Mesothelial cell of epicardium (in vitro differentiated cells): ENCODE results near the gene SSR4. TPM values are rescaled to one million over a fixed set of nuclear protein-coding genes. Genes with fewer than 3 reads are reported as not detected.

ENCODE experiments used
- DNase-seq, 2 experiments: peaks; one replicate each; pipeline ENCODE4 v3.0.0; 2021; ENCODE audit warnings: low spot score in 2 of 2; ENCODE audit not compliant: unreplicated experiment in 2 of 2
- H3K27ac Mint-ChIP-seq: 2 replicates; pipeline ENCODE4 v1.8.0; 2021; ENCODE audit warnings: mixed read lengths
- H3K27me3 Mint-ChIP-seq: 2 replicates; pipeline ENCODE4 v1.8.0; 2021; ENCODE audit warnings: low read depth, mixed read lengths
- H3K36me3 Mint-ChIP-seq: 2 replicates; pipeline ENCODE4 v1.8.0; 2021; ENCODE audit warnings: mixed read lengths
- H3K4me1 Mint-ChIP-seq: 2 replicates; pipeline ENCODE4 v1.8.0; 2021; ENCODE audit warnings: mixed read lengths
- H3K4me3 Mint-ChIP-seq: 2 replicates; pipeline ENCODE4 v1.8.0; 2021; ENCODE audit warnings: mild to moderate bottlenecking, moderate library complexity, mixed read lengths
- H3K9me3 Mint-ChIP-seq: 2 replicates; pipeline ENCODE4 v1.8.0; 2021; ENCODE audit warnings: mixed read lengths
- total RNA-seq: library from RNA; stranded (reverse); gene quantifications from 3 replicates; pipeline ENCODE4 v1.2.1, GENCODE V29; 2021
- TF ChIP-seq, protein P1 (sequence below): fragments of 200-600 bp; sonication (generic); IDR thresholded peaks from one replicate; pipeline ENCODE4 v1.5.0; 2021; ENCODE audit warnings: antibody characterized with exemption; ENCODE audit not compliant: unreplicated experiment

Gene SSR4
- total RNA-seq, 1 donor from 2014 or later, result 213 TPM

DNA sequence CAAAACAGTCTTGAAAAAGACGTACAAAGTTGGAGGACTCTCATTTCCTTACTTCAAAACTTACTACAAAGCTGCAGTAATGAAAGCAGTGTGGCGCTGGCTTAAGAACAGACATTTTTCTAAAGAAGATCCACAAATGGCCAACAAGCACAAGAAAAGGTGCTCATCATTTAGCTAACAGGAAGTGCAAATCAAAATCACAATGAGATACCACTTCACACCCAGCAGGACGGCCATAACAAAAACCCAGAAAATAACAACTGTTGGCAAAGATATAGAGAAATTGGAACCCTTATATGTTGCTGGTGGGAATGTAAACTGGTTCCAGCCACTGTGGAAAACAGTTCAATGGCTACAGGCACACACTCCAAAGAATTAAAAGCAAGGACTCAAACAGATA is 32.5 kb downstream of the SSR4 start:
- DNase-seq, result no peak
- Mint-ChIP-seq H3K27ac (no peak overlapping the region), H3K36me3 (no peaks in the 10 kb centered on the region), H3K4me1 (no peaks in the 10 kb centered on the region), H3K9me3 (peaks cover 11% of the 10 kb centered on the region), H3K4me3 (no peak overlapping the region), H3K27me3 (peaks cover 59% of the 10 kb centered on the region)
- TF ChIP-seq, protein P1, sequence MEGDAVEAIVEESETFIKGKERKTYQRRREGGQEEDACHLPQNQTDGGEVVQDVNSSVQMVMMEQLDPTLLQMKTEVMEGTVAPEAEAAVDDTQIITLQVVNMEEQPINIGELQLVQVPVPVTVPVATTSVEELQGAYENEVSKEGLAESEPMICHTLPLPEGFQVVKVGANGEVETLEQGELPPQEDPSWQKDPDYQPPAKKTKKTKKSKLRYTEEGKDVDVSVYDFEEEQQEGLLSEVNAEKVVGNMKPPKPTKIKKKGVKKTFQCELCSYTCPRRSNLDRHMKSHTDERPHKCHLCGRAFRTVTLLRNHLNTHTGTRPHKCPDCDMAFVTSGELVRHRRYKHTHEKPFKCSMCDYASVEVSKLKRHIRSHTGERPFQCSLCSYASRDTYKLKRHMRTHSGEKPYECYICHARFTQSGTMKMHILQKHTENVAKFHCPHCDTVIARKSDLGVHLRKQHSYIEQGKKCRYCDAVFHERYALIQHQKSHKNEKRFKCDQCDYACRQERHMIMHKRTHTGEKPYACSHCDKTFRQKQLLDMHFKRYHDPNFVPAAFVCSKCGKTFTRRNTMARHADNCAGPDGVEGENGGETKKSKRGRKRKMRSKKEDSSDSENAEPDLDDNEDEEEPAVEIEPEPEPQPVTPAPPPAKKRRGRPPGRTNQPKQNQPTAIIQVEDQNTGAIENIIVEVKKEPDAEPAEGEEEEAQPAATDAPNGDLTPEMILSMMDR, result no peak

DNA sequence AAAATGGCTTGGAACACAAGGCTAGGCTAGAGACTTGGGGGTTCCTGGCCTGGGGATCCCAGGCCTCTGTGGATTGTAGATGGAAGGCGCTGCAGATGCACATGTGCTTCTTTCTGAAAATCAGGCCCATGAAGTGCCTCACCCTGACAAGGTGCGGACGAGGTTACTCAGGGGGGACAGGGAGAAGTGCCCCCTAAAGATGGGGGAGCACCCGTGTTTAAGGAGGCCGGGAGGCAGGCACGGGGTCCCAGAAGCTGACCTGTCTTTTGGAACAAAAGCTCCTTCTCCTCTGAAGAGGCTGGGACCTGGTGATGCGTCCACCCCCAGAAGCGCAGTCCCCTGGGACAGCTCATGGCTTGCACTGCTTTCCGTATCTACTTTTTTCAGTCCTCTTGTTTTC is 33.4 kb downstream of the SSR4 start:
- Mint-ChIP-seq H3K9me3 (peaks cover 11% of the 10 kb centered on the region), H3K4me1 (no peaks in the 10 kb centered on the region), H3K27me3 (peaks cover 68% of the 10 kb centered on the region), H3K27ac (no peak overlapping the region), H3K4me3 (no peak overlapping the region), H3K36me3 (no peaks in the 10 kb centered on the region)
- TF ChIP-seq, protein P1, result no peak
- no peak for DNase-seq

DNA sequence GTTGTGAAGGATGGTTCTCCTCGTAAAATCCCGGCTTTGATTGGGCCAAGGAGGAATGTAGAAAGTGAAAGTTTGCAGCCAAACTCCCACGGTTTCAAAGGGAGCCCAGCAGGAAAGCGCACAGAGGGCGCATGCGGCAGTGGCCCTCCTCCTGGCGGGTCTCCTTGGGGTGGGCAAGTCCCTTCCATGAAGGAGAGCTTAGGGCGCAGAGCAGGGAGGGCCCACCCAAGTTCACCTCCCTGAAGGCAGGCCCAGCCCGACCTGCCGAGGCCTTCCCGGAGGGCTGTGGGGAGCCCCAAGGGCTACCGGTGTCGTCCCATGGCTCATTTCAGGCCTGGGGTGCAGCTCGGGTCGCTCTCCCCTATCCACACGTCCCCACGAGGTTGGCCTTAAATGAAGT is 33.8 kb downstream of the SSR4 start:
- no peaks in the 10 kb centered on the region for H3K36me3 Mint-ChIP-seq
- H3K4me3 Mint-ChIP-seq, result no peak overlapping the region
- peaks cover 72% of the 10 kb centered on the region for H3K27me3 Mint-ChIP-seq

DNA sequence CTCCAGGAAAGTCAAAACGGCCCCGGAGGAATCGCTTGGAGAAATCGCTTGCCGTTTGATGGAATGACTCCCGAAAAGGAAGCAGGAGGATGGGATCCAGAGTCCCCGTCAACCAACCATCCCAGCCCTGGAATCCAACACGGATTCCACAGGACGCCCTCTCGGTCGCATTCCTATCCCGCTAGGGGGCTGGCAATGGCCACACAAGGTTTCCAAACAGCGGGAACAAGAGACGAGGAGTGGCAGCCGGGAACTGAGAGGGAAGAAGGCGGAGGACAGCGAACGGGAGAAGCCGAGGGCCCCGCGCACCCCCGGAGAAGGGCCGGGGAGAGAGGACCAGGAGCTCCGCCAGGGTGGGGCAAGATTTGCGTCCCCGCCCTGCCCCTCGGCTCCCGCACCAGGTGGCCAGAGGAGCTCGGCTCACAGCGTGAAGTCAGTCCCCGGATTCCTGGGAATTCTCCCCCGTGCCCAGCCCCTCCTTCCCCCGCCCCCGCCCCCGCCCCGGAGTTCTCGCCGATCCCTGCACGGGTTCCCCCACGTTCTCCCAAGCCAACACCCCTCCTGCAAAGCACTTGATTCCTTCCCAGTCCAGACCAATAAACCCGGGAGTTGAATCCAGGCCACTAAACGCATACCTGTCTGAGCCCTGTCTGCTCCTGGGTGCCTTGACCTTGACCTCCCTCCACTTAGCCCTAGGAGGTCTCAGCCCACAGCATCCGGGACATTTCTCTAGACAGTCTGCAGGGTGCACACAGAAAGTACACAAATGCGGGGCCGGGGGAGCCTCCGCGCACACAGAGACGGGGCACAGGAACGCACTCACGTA is 34.5 kb downstream of the SSR4 start:
- Mint-ChIP-seq H3K27me3 (peaks cover 73% of the 10 kb centered on the region), H3K4me3 (peak overlapping the region; percentile 47), H3K27ac (no peak overlapping the region), H3K9me3 (peaks cover 11% of the 10 kb centered on the region), H3K36me3 (no peaks in the 10 kb centered on the region), H3K4me1 (no peaks in the 10 kb centered on the region)
- no peak for DNase-seq
- TF ChIP-seq, protein P1, result no peak

More for the DNA sequence above, 33.8 kb downstream of the SSR4 start:
- H3K27ac Mint-ChIP-seq, result no peak overlapping the region
- peaks cover 11% of the 10 kb centered on the region for H3K9me3 Mint-ChIP-seq
- H3K4me1 Mint-ChIP-seq, result no peaks in the 10 kb centered on the region
- DNase-seq, result no peak
- TF ChIP-seq, protein P1, result no peak

DNA sequence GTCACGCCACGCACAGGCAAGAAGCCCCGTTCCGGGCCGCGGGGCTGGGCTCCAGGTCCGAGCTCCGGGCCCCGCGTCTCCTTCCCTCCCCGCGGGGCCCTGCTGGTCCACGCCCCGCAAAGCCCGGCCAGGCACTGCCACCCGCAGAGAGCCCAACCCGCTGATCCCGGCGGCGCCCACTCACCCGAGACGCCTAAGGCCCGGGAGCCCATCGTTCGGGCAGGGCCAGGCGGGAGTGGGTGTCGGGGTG is 35.0 kb downstream of the SSR4 start:
- peaks cover 75% of the 10 kb centered on the region for H3K27me3 Mint-ChIP-seq
- H3K36me3 Mint-ChIP-seq, result no peaks in the 10 kb centered on the region
- no peak overlapping the region for H3K27ac Mint-ChIP-seq
- TF ChIP-seq, protein P1, result no peak
- no peak for DNase-seq
- H3K4me3 Mint-ChIP-seq, result peak overlapping the region; percentile 47
- H3K9me3 Mint-ChIP-seq, result peaks cover 12% of the 10 kb centered on the region
- H3K4me1 Mint-ChIP-seq, result no peaks in the 10 kb centered on the region
